Measurements from ENCODE around the gene RCAN3. TPM values are rescaled to one million over a fixed set of nuclear protein-coding genes. Genes with fewer than 3 reads are reported as not detected.

The RCAN3 gene
- total and polyA plus RNA-seq, 9 of the 15 experiments (the other 6 are each of a cell fraction or from before 2014, with no cell fraction given) = 0.10 to 1.4 (median 0.43) TPM

- no peak for TF ChIP-seq BRD4 (IDR thresholded peaks at IDR 0.05)
- peak; percentile 62 for TF ChIP-seq FOXJ3 (CRISPR knock-in tag; IDR thresholded peaks at IDR 0.05)
- 0 out of 2 replicates have a peak, but pooled peaks have one; percentile 18 for TF ChIP-seq OTX1 (CRISPR knock-in tag; IDR thresholded peaks at IDR 0.05)
- no peak for TF ChIP-seq MTA3 (IDR thresholded peaks at IDR 0.05; ENCODE audit: borderline replicate concordance)
- TF ChIP-seq ZNF639 (CRISPR knock-in tag; conservative IDR thresholded peaks at IDR 0.05 in 1 of 2, IDR thresholded peaks at IDR 0.05 in 1 of 2) = peak in 1 of 2 experiments; percentile 81; a peak in 1 of 4 replicates
- TF ChIP-seq, protein P1, sequence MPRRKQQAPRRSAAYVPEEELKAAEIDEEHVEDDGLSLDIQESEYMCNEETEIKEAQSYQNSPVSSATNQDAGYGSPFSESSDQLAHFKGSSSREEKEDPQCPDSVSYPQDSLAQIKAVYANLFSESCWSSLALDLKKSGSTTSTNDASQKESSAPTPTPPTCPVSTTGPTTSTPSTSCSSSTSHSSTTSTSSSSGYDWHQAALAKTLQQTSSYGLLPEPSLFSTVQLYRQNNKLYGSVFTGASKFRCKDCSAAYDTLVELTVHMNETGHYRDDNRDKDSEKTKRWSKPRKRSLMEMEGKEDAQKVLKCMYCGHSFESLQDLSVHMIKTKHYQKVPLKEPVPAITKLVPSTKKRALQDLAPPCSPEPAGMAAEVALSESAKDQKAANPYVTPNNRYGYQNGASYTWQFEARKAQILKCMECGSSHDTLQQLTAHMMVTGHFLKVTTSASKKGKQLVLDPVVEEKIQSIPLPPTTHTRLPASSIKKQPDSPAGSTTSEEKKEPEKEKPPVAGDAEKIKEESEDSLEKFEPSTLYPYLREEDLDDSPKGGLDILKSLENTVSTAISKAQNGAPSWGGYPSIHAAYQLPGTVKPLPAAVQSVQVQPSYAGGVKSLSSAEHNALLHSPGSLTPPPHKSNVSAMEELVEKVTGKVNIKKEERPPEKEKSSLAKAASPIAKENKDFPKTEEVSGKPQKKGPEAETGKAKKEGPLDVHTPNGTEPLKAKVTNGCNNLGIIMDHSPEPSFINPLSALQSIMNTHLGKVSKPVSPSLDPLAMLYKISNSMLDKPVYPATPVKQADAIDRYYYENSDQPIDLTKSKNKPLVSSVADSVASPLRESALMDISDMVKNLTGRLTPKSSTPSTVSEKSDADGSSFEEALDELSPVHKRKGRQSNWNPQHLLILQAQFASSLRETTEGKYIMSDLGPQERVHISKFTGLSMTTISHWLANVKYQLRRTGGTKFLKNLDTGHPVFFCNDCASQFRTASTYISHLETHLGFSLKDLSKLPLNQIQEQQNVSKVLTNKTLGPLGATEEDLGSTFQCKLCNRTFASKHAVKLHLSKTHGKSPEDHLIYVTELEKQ (CRISPR knock-in tag; IDR thresholded peaks at IDR 0.05) = no peak
- peak in 1 of 2 experiments; percentile 29; a peak in 1 of 4 replicates for TF ChIP-seq FOXA3 (CRISPR knock-in tag; conservative IDR thresholded peaks at IDR 0.05 in 1 of 2, IDR thresholded peaks at IDR 0.05 in 1 of 2)
- TF ChIP-seq TAF15 (IDR thresholded peaks at IDR 0.05; ENCODE audit: low read depth, low read length) = no peak
- TF ChIP-seq LEF1 (IDR thresholded peaks at IDR 0.05) = peak; percentile 59
- TF ChIP-seq MEIS2 (IDR thresholded peaks at IDR 0.05; ENCODE audit: partially characterized antibody) = no peak
- peak; percentile 65 for TF ChIP-seq RBFOX2 (IDR thresholded peaks at IDR 0.05; ENCODE audit: low read depth, low read length)
- TF ChIP-seq, protein P2, sequence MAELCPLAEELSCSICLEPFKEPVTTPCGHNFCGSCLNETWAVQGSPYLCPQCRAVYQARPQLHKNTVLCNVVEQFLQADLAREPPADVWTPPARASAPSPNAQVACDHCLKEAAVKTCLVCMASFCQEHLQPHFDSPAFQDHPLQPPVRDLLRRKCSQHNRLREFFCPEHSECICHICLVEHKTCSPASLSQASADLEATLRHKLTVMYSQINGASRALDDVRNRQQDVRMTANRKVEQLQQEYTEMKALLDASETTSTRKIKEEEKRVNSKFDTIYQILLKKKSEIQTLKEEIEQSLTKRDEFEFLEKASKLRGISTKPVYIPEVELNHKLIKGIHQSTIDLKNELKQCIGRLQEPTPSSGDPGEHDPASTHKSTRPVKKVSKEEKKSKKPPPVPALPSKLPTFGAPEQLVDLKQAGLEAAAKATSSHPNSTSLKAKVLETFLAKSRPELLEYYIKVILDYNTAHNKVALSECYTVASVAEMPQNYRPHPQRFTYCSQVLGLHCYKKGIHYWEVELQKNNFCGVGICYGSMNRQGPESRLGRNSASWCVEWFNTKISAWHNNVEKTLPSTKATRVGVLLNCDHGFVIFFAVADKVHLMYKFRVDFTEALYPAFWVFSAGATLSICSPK (IDR thresholded peaks at IDR 0.05; ENCODE audit: borderline replicate concordance) = no peak
- TF ChIP-seq SMARCA4 (IDR thresholded peaks at IDR 0.05) = peak; percentile 67; the same call in 1 of the 2 replicates
- TF ChIP-seq NELFE (IDR thresholded peaks at IDR 0.05; ENCODE audit: insufficient read depth, insufficient read length) = no peak
- TF ChIP-seq CTBP1 (IDR thresholded peaks at IDR 0.05; ENCODE audit: borderline replicate concordance) = peak; percentile 77
- peak; percentile 48 for TF ChIP-seq RBBP5 (IDR thresholded peaks at IDR 0.05; ENCODE audit: borderline replicate concordance, insufficient read depth, low read length, poor library complexity, severe bottlenecking)
- TF ChIP-seq, protein P3, sequence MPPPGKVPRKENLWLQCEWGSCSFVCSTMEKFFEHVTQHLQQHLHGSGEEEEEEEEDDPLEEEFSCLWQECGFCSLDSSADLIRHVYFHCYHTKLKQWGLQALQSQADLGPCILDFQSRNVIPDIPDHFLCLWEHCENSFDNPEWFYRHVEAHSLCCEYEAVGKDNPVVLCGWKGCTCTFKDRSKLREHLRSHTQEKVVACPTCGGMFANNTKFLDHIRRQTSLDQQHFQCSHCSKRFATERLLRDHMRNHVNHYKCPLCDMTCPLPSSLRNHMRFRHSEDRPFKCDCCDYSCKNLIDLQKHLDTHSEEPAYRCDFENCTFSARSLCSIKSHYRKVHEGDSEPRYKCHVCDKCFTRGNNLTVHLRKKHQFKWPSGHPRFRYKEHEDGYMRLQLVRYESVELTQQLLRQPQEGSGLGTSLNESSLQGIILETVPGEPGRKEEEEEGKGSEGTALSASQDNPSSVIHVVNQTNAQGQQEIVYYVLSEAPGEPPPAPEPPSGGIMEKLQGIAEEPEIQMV (tag; conservative IDR thresholded peaks at IDR 0.05; ENCODE audit: low read depth) = peak; percentile 80; the same call in 1 of the 2 replicates
Measured at GRCh38 chr1:24502065-24502708, 449 bp upstream of the RCAN3 start (continued).

Measured in K562 (cell line).